Measurements from ENCODE around the gene BRINP3. TPM values are rescaled to one million over a fixed set of nuclear protein-coding genes. Genes with fewer than 3 reads are reported as not detected.
"Not testable (repeated sequence)": the region's sequence is repeated elsewhere in the genome, so short reads cannot be mapped to it uniquely, and the experiment has no call there.

BRINP3 gene
- total RNA-seq, 1 experiment from 2014 or later, result not detected

- no peaks in the 10 kb centered on the region for H3K27me3 ChIP-seq (replicated peaks)
- no peak overlapping the region for H3K27ac ChIP-seq
- no peak for DNase-seq (ENCODE audit: low read depth in 1 of 2, low spot score in 2 of 2)
- no peaks in the 10 kb centered on the region for H3K4me1 ChIP-seq (replicated peaks)
- H3K36me3 ChIP-seq, result no peaks in the 10 kb centered on the region
- H3K9me3 ChIP-seq (replicated peaks), result peaks cover 2% of the 10 kb centered on the region
- no peak overlapping the region for H3K4me3 ChIP-seq
These were observed 339.0 kb downstream of the BRINP3 start for GRCh38 chr1:190138702-190139101.

GRCh38 chr1:190138266-190138665 lies 339.4 kb downstream of the BRINP3 start:
- no peak for DNase-seq (ENCODE audit: low read depth in 1 of 2, low spot score in 2 of 2)
- Histone ChIP-seq H3K4me3 (no peak overlapping the region), H3K4me1 (replicated peaks) (no peaks in the 10 kb centered on the region), H3K27me3 (replicated peaks) (no peaks in the 10 kb centered on the region), H3K27ac (no peak overlapping the region), H3K9me3 (replicated peaks) (no peaks in the 10 kb centered on the region; the same call in none of the 2 replicates), H3K36me3 (no peaks in the 10 kb centered on the region)

- H3K4me1 ChIP-seq (replicated peaks), result no peaks in the 10 kb centered on the region
These were observed 348.3 kb downstream of the BRINP3 start for GRCh38 chr1:190129366-190129765.

GRCh38 chr1:190126728-190127127 lies 350.9 kb downstream of the BRINP3 start:
- H3K27ac ChIP-seq, result no peak overlapping the region
- no peaks in the 10 kb centered on the region for H3K36me3 ChIP-seq
- 0 out of 2 replicates have a peak, but pooled peaks cover 3% of the 10 kb centered on the region for H3K9me3 ChIP-seq (replicated peaks)
- H3K4me1 ChIP-seq (replicated peaks), result no peaks in the 10 kb centered on the region
- no peak for DNase-seq (ENCODE audit: low read depth in 1 of 2, low spot score in 2 of 2)
- H3K27me3 ChIP-seq (replicated peaks), result no peaks in the 10 kb centered on the region
- H3K4me3 ChIP-seq, result no peak overlapping the region

More at GRCh38 chr1:190129366-190129765, 348.3 kb downstream of the BRINP3 start:
- no peak overlapping the region for H3K4me3 ChIP-seq
- no peaks in the 10 kb centered on the region for H3K36me3 ChIP-seq
- H3K27me3 ChIP-seq (replicated peaks), result no peaks in the 10 kb centered on the region
- no peak for DNase-seq (ENCODE audit: low read depth in 1 of 2, low spot score in 2 of 2)
- 0 out of 2 replicates have a peak, but pooled peaks cover 3% of the 10 kb centered on the region for H3K9me3 ChIP-seq (replicated peaks)
- no peak overlapping the region for H3K27ac ChIP-seq

DNA sequence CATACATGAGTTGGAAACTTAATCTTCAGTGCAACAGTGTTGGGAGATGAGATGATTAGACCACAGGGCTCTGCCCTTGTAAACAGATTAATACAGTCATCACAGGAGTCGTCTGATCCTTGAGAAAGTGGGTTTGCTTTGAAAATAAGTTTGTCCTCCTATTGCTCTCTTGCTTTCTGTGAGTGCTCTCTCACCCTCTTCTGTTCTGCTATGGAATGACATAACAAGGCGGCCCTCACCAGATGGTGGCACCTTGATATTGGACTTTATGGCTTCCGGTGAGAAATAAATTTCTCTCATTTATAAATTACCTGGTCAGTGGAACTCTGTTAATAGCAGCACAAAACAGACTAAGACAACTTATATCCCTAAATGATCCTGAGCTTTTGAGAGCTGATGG lies 353.6 kb downstream of the BRINP3 start:
- H3K4me3 ChIP-seq, result no peak overlapping the region
- 0 out of 2 replicates have a peak, but pooled peaks cover 3% of the 10 kb centered on the region for H3K9me3 ChIP-seq (replicated peaks)
- no peaks in the 10 kb centered on the region for H3K36me3 ChIP-seq
- no peaks in the 10 kb centered on the region for H3K27me3 ChIP-seq (replicated peaks)
- H3K27ac ChIP-seq, result no peak overlapping the region
- DNase-seq (ENCODE audit: low read depth in 1 of 2, low spot score in 2 of 2), result no peak
- H3K4me1 ChIP-seq (replicated peaks), result no peaks in the 10 kb centered on the region

DNA sequence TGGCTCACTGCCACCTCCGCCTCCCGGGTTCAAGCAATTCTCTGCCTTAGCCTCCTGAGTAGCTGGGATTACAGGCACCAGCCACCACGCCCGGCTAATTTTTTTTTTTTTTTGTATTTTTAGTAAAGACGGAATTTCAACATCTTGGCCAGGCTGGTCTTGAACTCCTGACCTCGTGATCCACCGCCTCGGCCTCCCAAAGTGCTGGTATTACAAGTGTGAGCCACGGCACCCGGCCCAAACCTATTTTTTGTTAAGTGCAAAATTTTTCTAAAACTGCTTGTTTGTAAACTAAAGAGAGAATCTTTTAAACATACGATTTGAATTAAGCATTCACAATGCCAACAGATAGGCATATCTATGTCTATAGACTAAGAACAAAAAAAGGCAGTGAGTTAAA lies 357.1 kb downstream of the BRINP3 start:
- H3K9me3 ChIP-seq (replicated peaks); H3K27ac ChIP-seq; H3K36me3 ChIP-seq; H3K4me3 ChIP-seq; H3K4me1 ChIP-seq (replicated peaks); DNase-seq (ENCODE audit: low read depth in 1 of 2, low spot score in 2 of 2); H3K27me3 ChIP-seq (replicated peaks): not testable (repeated sequence)

GRCh38 chr1:190119683-190120082 lies 358.0 kb downstream of the BRINP3 start:
- Histone ChIP-seq H3K9me3 (replicated peaks) (no peaks in the 10 kb centered on the region), H3K4me3 (no peak overlapping the region), H3K27ac (no peak overlapping the region), H3K4me1 (replicated peaks) (no peaks in the 10 kb centered on the region), H3K36me3 (no peaks in the 10 kb centered on the region), H3K27me3 (replicated peaks) (no peaks in the 10 kb centered on the region)
- no peak for DNase-seq (ENCODE audit: low read depth in 1 of 2, low spot score in 2 of 2)

DNA sequence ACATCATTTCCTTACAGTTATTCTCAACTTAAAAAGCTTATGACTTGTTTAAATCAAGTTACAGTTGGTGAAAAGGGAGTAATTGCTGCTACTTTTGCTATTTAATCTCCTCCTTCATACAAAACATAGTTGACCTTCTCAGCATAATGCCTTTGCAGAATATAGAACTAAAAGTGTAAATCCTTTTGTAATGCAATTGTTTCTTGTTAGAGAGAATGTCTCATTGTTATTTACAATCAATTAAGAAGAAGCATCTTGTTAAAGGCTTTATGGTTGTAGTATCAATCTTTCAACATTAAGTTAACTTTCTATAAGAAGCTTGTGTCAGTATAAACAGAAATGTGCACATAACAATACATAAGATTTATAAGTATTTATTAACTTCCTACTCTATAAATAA lies 360.7 kb downstream of the BRINP3 start:
- no peaks in the 10 kb centered on the region for H3K4me1 ChIP-seq (replicated peaks)
- no peak overlapping the region for H3K4me3 ChIP-seq
- no peaks in the 10 kb centered on the region for H3K27me3 ChIP-seq (replicated peaks)
- no peak overlapping the region for H3K27ac ChIP-seq
- no peaks in the 10 kb centered on the region for H3K36me3 ChIP-seq
- DNase-seq (ENCODE audit: low read depth in 1 of 2, low spot score in 2 of 2), result no peak
- no peaks in the 10 kb centered on the region for H3K9me3 ChIP-seq (replicated peaks)

DNA sequence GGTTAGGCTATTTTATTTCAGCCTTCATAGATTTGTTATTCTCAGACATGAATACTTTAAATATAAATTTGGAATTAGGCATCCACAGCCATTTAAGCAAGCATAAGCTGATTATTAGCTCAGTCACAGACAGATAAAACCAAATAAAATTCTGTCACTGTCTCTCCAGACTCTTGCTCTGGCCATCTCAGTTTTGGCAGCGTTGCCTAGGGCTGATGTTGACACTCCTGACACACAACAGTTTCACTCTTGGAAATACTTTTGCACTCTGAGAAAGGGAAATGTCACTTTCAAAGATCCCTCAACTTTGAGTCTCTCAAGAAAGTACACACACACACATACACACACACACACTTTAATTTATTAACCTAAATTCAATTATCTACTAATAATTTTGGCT lies 372.7 kb downstream of the BRINP3 start:
- Histone ChIP-seq H3K27ac (no peak overlapping the region), H3K4me1 (replicated peaks) (no peaks in the 10 kb centered on the region), H3K36me3 (no peaks in the 10 kb centered on the region), H3K27me3 (replicated peaks) (no peaks in the 10 kb centered on the region), H3K9me3 (replicated peaks) (0 out of 2 replicates have a peak, but pooled peaks cover under 1% of the 10 kb centered on the region), H3K4me3 (no peak overlapping the region)
- DNase-seq (ENCODE audit: low read depth in 1 of 2, low spot score in 2 of 2), result no peak

DNA sequence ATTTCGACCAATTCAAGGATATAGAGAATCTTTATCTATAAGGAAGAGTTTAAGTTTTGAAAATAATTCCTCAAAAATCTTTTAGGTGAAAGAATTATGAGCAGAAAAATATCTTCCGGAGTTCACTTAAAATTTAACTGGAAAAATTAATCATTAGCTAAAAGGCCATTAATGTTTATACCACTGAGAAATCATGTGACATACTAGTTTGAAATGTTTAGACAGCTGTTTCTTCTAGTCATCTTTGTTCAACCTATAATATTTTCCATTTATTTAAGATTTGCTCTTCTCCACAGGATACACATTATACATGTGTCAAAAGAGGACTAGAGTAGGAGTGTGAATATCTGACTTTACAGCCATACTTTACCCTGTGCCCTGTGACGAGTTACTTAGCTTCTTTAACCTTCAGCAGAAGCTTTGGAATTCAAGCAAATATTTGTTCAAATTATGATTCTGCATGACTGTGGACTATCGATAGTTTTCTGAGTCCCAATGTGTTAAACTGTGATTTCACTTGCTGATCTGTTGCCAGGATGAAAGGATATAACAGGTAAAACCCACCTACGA lies 374.8 kb downstream of the BRINP3 start:
- no peaks in the 10 kb centered on the region for H3K9me3 ChIP-seq (replicated peaks)
- no peak for DNase-seq (ENCODE audit: low read depth in 1 of 2, low spot score in 2 of 2)
- no peak overlapping the region for H3K27ac ChIP-seq
- no peaks in the 10 kb centered on the region for H3K36me3 ChIP-seq
- no peaks in the 10 kb centered on the region for H3K4me1 ChIP-seq (replicated peaks)
- no peaks in the 10 kb centered on the region for H3K27me3 ChIP-seq (replicated peaks)
- H3K4me3 ChIP-seq, result no peak overlapping the region

- DNase-seq (ENCODE audit: low read depth in 1 of 2, low spot score in 2 of 2), result no peak
- H3K36me3 ChIP-seq, result no peaks in the 10 kb centered on the region
These were observed 375.9 kb downstream of the BRINP3 start for GRCh38 chr1:190101756-190102155.

DNA sequence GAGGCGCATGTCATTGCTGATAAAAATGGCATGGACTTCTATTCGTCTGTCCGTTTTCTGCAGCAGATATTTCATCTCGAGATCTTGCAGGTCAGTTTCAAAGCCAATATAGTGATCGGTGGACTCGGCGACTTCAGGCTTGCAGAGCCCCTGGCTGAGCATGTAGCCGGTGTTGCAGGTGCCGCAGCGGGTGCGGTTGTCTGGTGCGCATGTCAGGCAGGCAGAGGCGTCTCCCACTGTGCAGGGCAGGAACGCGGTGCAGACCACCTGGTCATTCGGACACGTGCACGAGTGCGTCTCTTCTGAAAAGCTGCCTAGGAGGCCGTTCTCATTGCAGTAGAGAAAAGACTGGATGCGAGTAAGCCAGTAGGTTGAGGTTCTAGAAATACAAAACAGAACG lies 378.9 kb downstream of the BRINP3 start:
- Histone ChIP-seq H3K9me3 (replicated peaks) (no peaks in the 10 kb centered on the region), H3K27ac (no peak overlapping the region), H3K4me1 (replicated peaks) (no peaks in the 10 kb centered on the region), H3K4me3 (no peak overlapping the region), H3K36me3 (no peaks in the 10 kb centered on the region), H3K27me3 (replicated peaks) (no peaks in the 10 kb centered on the region)
- DNase-seq (ENCODE audit: low read depth in 1 of 2, low spot score in 2 of 2), result no peak

More at GRCh38 chr1:190101756-190102155, 375.9 kb downstream of the BRINP3 start:
- Histone ChIP-seq H3K27me3 (replicated peaks) (no peaks in the 10 kb centered on the region), H3K9me3 (replicated peaks) (no peaks in the 10 kb centered on the region), H3K4me3 (no peak overlapping the region), H3K27ac (no peak overlapping the region), H3K4me1 (replicated peaks) (no peaks in the 10 kb centered on the region)

- Histone ChIP-seq H3K4me3 (no peak overlapping the region), H3K36me3 (no peaks in the 10 kb centered on the region), H3K9me3 (replicated peaks) (no peaks in the 10 kb centered on the region), H3K27me3 (replicated peaks) (no peaks in the 10 kb centered on the region), H3K4me1 (replicated peaks) (no peaks in the 10 kb centered on the region), H3K27ac (no peak overlapping the region)
- no peak for DNase-seq (ENCODE audit: low read depth in 1 of 2, low spot score in 2 of 2)
These were observed 379.6 kb downstream of the BRINP3 start for GRCh38 chr1:190098107-190098506.

- DNase-seq (ENCODE audit: low read depth in 1 of 2, low spot score in 2 of 2), result no peak
- Histone ChIP-seq H3K36me3 (no peaks in the 10 kb centered on the region), H3K27ac (no peak overlapping the region), H3K9me3 (replicated peaks) (no peaks in the 10 kb centered on the region), H3K27me3 (replicated peaks) (no peaks in the 10 kb centered on the region), H3K4me1 (replicated peaks) (no peaks in the 10 kb centered on the region), H3K4me3 (no peak overlapping the region)
These were observed 382.1 kb downstream of the BRINP3 start for GRCh38 chr1:190095596-190095995.

- no peaks in the 10 kb centered on the region for H3K4me1 ChIP-seq (replicated peaks)
- H3K36me3 ChIP-seq, result no peaks in the 10 kb centered on the region
- 0 out of 2 replicates have a peak, but pooled peaks cover 2% of the 10 kb centered on the region for H3K9me3 ChIP-seq (replicated peaks)
- no peak overlapping the region for H3K27ac ChIP-seq
- no peaks in the 10 kb centered on the region for H3K27me3 ChIP-seq (replicated peaks)
- DNase-seq (ENCODE audit: low read depth in 1 of 2, low spot score in 2 of 2), result no peak
- no peak overlapping the region for H3K4me3 ChIP-seq
These were observed 393.1 kb downstream of the BRINP3 start for GRCh38 chr1:190084552-190084951.
